Astrocyte (in vitro differentiated cells and primary cell): ENCODE results near the gene ADAMTS12. TPM values are rescaled to one million over a fixed set of nuclear protein-coding genes. Genes with fewer than 3 reads are reported as not detected.

Experiments used
- DNase-seq: peaks from one replicate; pipeline ENCODE4 v3.0.0-alpha.2; 2010; ENCODE audit warnings: low read depth
- FAIRE-seq: peaks from 2 replicates; lab custom pipeline; 2011; peaks lifted over from hg19 to GRCh38; lab: Jason Lieb, UNC
- H2AFZ ChIP-seq: 2 replicates; pipeline ENCODE4 v1.6.0; 2012; ENCODE audit warnings: low read depth, low read length, inconsistent platforms
- H3K27ac ChIP-seq: 2 replicates; pipeline ENCODE4 v1.5.1; 2011; ENCODE audit warnings: low read depth, low read length, inconsistent platforms
- H3K27me3 ChIP-seq: 2 replicates; pipeline ENCODE4 v1.6.0; 2011; ENCODE audit warnings: low read length, inconsistent platforms; ENCODE audit not compliant: insufficient read depth
- H3K36me3 ChIP-seq: 2 replicates; pipeline ENCODE4 v1.5.1; 2011; ENCODE audit warnings: low read length, inconsistent platforms; ENCODE audit not compliant: insufficient read depth
- H3K4me1 ChIP-seq: 2 replicates; pipeline ENCODE4 v1.5.1; 2011; ENCODE audit warnings: low read length, inconsistent platforms; ENCODE audit not compliant: insufficient read depth
- H3K4me2 ChIP-seq: 2 replicates; pipeline ENCODE4 v1.6.0; 2012; ENCODE audit warnings: low read length, inconsistent platforms
- H3K4me3 ChIP-seq: 2 replicates; pipeline ENCODE4 v1.5.1; 2011; ENCODE audit warnings: low read depth, mild to moderate bottlenecking, low read length, inconsistent platforms; ENCODE audit not compliant: insufficient read depth
- H3K79me2 ChIP-seq: 2 replicates; pipeline ENCODE4 v1.6.0; 2012; ENCODE audit warnings: mild to moderate bottlenecking, low read length, inconsistent platforms; ENCODE audit not compliant: insufficient read depth
- H3K9ac ChIP-seq: 2 replicates; pipeline ENCODE4 v1.6.0; 2012; ENCODE audit warnings: mild to moderate bottlenecking, low read length, inconsistent platforms
- H3K9me3 ChIP-seq: 2 replicates; pipeline ENCODE4 v1.5.1; 2012; ENCODE audit warnings: low read depth, mild to moderate bottlenecking, low read length, inconsistent platforms; ENCODE audit not compliant: insufficient read depth
- H4K20me1 ChIP-seq: 2 replicates; pipeline ENCODE4 v1.6.0; 2012; ENCODE audit warnings: low read length, inconsistent platforms; ENCODE audit not compliant: insufficient read depth
- H3K27ac Mint-ChIP-seq: one replicate; pipeline ENCODE4 v1.8.0; 2021; ENCODE audit warnings: mild to moderate bottlenecking, mixed read lengths; ENCODE audit not compliant: unreplicated experiment
- H3K27me3 Mint-ChIP-seq: one replicate; pipeline ENCODE4 v1.8.0; 2021; ENCODE audit warnings: low read depth, mixed read lengths; ENCODE audit not compliant: unreplicated experiment
- H3K36me3 Mint-ChIP-seq: one replicate; pipeline ENCODE4 v1.8.0; 2021; ENCODE audit warnings: low read depth, mixed read lengths; ENCODE audit not compliant: unreplicated experiment
- H3K4me1 Mint-ChIP-seq: one replicate; pipeline ENCODE4 v1.8.0; 2021; ENCODE audit warnings: low read depth, mixed read lengths; ENCODE audit not compliant: unreplicated experiment
- H3K4me3 Mint-ChIP-seq: one replicate; pipeline ENCODE4 v1.8.0; 2021; ENCODE audit warnings: mild to moderate bottlenecking, moderate library complexity, mixed read lengths; ENCODE audit not compliant: unreplicated experiment
- H3K9me3 Mint-ChIP-seq: one replicate; pipeline ENCODE4 v1.8.0; 2021; ENCODE audit warnings: mild to moderate bottlenecking, mixed read lengths; ENCODE audit not compliant: unreplicated experiment
- EZH2 ChIP-seq: IDR thresholded peaks from 2 replicates; pipeline ENCODE4 v1.6.1; 2012; ENCODE audit warnings: mild to moderate bottlenecking, low read length, inconsistent platforms; ENCODE audit not compliant: insufficient read depth
- total RNA-seq: library from RNA; stranded (reverse); gene quantifications from 2 replicates; pipeline ENCODE4 v1.2.1, GENCODE V29; 2021
- TF ChIP-seq, protein P1 (sequence below): IDR thresholded peaks from 2 replicates; pipeline ENCODE4 v1.5.1; 2011; ENCODE audit warnings: low read depth, mild to moderate bottlenecking, inconsistent platforms, low read length, moderate library complexity; ENCODE audit not compliant: insufficient read depth

Gene ADAMTS12
- total RNA-seq, 1 donor from 2014 or later = 156 TPM

DNA sequence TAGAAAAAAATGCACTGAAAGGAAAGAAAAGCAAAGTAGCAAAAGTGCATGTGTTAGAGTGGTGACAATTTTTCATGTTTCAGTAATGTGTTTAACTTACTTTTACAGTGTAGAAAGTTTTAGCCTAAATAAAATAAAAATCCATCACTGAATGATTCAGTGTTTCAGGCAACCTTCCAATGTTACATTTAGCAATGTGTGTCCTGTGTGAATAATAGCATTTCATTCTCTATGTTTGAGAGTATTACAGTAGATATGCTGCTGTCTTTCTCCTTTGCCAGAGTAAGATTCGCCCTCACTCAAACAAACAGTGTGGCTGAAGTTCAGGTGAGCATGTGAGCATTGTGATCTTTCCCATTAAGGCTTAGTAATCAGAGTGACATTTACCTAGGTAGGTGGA lies 279.9 kb downstream of the ADAMTS12 start:
- H3K27ac ChIP-seq = peak overlapping the region; percentile 88
- TF ChIP-seq, protein P1, sequence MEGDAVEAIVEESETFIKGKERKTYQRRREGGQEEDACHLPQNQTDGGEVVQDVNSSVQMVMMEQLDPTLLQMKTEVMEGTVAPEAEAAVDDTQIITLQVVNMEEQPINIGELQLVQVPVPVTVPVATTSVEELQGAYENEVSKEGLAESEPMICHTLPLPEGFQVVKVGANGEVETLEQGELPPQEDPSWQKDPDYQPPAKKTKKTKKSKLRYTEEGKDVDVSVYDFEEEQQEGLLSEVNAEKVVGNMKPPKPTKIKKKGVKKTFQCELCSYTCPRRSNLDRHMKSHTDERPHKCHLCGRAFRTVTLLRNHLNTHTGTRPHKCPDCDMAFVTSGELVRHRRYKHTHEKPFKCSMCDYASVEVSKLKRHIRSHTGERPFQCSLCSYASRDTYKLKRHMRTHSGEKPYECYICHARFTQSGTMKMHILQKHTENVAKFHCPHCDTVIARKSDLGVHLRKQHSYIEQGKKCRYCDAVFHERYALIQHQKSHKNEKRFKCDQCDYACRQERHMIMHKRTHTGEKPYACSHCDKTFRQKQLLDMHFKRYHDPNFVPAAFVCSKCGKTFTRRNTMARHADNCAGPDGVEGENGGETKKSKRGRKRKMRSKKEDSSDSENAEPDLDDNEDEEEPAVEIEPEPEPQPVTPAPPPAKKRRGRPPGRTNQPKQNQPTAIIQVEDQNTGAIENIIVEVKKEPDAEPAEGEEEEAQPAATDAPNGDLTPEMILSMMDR = no peak
- no peak for TF ChIP-seq EZH2

DNA sequence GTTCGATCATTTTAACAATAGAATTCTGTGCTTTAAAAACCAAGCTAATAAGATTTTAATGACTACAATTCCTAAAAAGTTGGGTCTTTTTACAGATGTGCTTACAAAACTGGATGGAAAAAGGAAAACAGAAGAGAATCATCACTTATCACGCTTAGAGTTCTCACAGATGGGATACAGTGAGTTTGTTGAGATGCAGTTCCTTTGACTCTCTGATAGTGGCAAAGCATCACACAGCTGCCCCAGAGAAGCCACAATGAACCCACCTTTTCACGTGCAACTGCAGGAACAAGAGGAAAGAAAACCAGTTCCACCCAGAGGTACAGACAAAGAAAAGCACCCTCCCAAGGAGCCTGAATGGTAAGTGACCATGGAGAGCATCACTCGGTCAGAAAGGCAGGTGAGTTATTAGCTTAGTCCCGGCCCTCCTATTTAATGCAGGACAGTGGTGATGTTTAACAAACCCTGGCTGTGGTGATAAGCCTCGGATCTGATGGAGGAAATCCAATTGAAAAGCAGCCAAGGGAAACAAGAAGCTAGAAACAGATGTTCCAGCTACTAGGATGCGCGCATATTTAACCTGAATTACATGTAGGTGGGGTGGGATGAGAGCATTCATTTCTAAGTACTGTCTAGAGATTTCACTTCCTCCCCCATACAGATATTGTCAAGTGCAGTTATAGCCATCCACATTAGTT lies 283.3 kb downstream of the ADAMTS12 start:
- no peaks in the 10 kb centered on the region for H4K20me1 ChIP-seq
- peaks cover 20% of the 10 kb centered on the region for H3K36me3 Mint-ChIP-seq
- H3K4me2 ChIP-seq = no peak overlapping the region
- peaks cover 15% of the 10 kb centered on the region for H3K36me3 ChIP-seq
- no peaks in the 10 kb centered on the region for H3K9me3 Mint-ChIP-seq
- H3K79me2 ChIP-seq = no peaks in the 10 kb centered on the region
- no peak overlapping the region for H3K27ac ChIP-seq
- H3K4me1 Mint-ChIP-seq = peaks cover 10% of the 10 kb centered on the region
- H3K27me3 ChIP-seq = no peaks in the 10 kb centered on the region
- H2AFZ ChIP-seq = no peak overlapping the region
- H3K9ac ChIP-seq = no peak overlapping the region
- H3K27ac Mint-ChIP-seq = no peak overlapping the region
- DNase-seq = peak; percentile 20
- no peak overlapping the region for H3K4me3 ChIP-seq
- no peaks in the 10 kb centered on the region for H3K27me3 Mint-ChIP-seq
- H3K4me3 Mint-ChIP-seq = no peak overlapping the region
- H3K4me1 ChIP-seq = peaks cover 18% of the 10 kb centered on the region
- no peak for TF ChIP-seq EZH2
- TF ChIP-seq, protein P1 = no peak
- no peaks in the 10 kb centered on the region for H3K9me3 ChIP-seq
- FAIRE-seq = no peak

More for the DNA sequence above, 279.9 kb downstream of the ADAMTS12 start:
- Histone ChIP-seq H3K36me3 (peaks cover 21% of the 10 kb centered on the region), H3K9me3 (no peaks in the 10 kb centered on the region), H3K4me2 (peak overlapping the region; percentile 78), H3K9ac (peak overlapping the region; percentile 69), H2AFZ (no peak overlapping the region), H4K20me1 (no peaks in the 10 kb centered on the region), H3K79me2 (no peaks in the 10 kb centered on the region), H3K27me3 (no peaks in the 10 kb centered on the region), H3K4me3 (peak overlapping the region; percentile 11), H3K4me1 (peaks cover 18% of the 10 kb centered on the region)
- FAIRE-seq (peak; percentile 80), DNase-seq (peak; percentile 69)
- Mint-ChIP-seq H3K27me3 (no peaks in the 10 kb centered on the region), H3K4me1 (peaks cover 10% of the 10 kb centered on the region), H3K4me3 (no peak overlapping the region), H3K27ac (peak overlapping the region; percentile 28), H3K9me3 (no peaks in the 10 kb centered on the region), H3K36me3 (peaks cover 29% of the 10 kb centered on the region)

DNA sequence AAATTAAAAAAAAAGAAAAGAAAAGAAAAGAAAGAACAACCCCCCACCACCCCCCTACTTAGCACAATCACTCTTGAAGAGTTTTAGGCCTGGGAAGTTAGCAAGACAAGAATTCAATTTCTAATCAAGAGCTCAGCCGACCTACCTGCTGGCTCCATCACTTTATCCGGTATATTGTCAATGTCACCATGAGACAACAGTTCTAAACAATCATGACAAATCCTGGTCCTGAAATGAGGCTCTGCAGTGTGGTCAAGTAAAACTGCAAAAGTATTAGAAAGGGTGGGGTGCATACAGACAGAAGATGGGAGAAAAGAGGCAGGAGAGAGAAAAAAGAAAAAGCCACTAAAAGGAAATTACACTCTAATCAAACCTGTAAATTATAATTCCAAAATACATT lies 287.3 kb downstream of the ADAMTS12 start:
- Histone ChIP-seq H3K4me2 (no peak overlapping the region), H3K27ac (no peak overlapping the region), H4K20me1 (no peaks in the 10 kb centered on the region), H3K27me3 (no peaks in the 10 kb centered on the region), H3K79me2 (no peaks in the 10 kb centered on the region), H3K36me3 (peaks cover 16% of the 10 kb centered on the region), H3K4me3 (no peak overlapping the region), H3K4me1 (no peaks in the 10 kb centered on the region), H2AFZ (no peak overlapping the region), H3K9me3 (no peaks in the 10 kb centered on the region), H3K9ac (no peak overlapping the region)
- Mint-ChIP-seq H3K9me3 (no peaks in the 10 kb centered on the region), H3K4me1 (peaks cover 10% of the 10 kb centered on the region), H3K27me3 (no peaks in the 10 kb centered on the region), H3K4me3 (no peak overlapping the region), H3K27ac (no peak overlapping the region), H3K36me3 (peaks cover 11% of the 10 kb centered on the region)
- FAIRE-seq = no peak
- TF ChIP-seq, protein P1 = no peak
- TF ChIP-seq EZH2 = no peak
- no peak for DNase-seq
